HepG2 (cell line): ENCODE measurements around the gene UGT1A3. TPM values are rescaled to one million over a fixed set of nuclear protein-coding genes. Genes with fewer than 3 reads are reported as not detected.

Experiments
- ATAC-seq: fragments of 200-7000 bp; cut with Tn5 transposase; 3 replicates; pipeline ENCODE4 v1.9.1; 2020; ENCODE audit warnings: mild to moderate bottlenecking, moderate library complexity
- BruUV-seq: library from RNA; stranded (reverse); fragments of 400-500 nt; replicated peaks from 2 replicates; lab custom pipeline; 2021; lab: Mats Ljungman, UMichigan
- CTCF ChIA-PET: fragments of 300-600 bp; formaldehyde crosslinking; extraction: SDS; loops from one replicate; lab custom pipeline; 2021; ENCODE audit warnings: low total read pairs, inconsistent platforms, low intra/inter-chr PET ratio; lab: Yijun Ruan, JAX
- POLR2A ChIA-PET: fragments of 350-600 bp; sonication (Branson Sonifier 250); formaldehyde crosslinking; loops from one replicate; lab custom pipeline; 2020; ENCODE audit warnings: antibody characterized with exemption, inconsistent platforms; lab: Yijun Ruan, JAX
- DNase-seq: peaks from one replicate; pipeline ENCODE4 v3.0.0-alpha.2; 2015; ENCODE audit warnings: low spot score
- FAIRE-seq: peaks from 3 replicates; lab custom pipeline; 2011; peaks lifted over from hg19 to GRCh38; lab: Jason Lieb, UNC
- H2AFZ ChIP-seq: one replicate; pipeline ENCODE4 v1.6.1; 2011; ENCODE audit warnings: low read length, inconsistent platforms
- H3K27ac ChIP-seq: fragments of 300-600 bp; 3 replicates; pipeline ENCODE4 v1.8.0; 2011; ENCODE audit warnings: mixed run types, mild to moderate bottlenecking, mixed read lengths, low read length, inconsistent platforms; ENCODE audit not compliant: insufficient read depth; ENCODE audit errors: extremely low read length
- H3K27me3 ChIP-seq, 2 experiments: fragments of 200-600 bp in 1 of 2; 2 replicates in 1 of 2; 3 replicates in 1 of 2; pipeline versions ENCODE4 v1.6.0 to v1.8.0; 2011; ENCODE audit warnings: low read length in 2 of 2, mild to moderate bottlenecking in 2 of 2, moderate library complexity in 2 of 2, inconsistent platforms in 1 of 2; ENCODE audit not compliant: insufficient read depth in 2 of 2, control insufficient read depth in 1 of 2
- H3K36me3 ChIP-seq, 2 experiments: fragments of 200-600 bp in 1 of 2; replicated peaks in 1 of 2; 2 replicates in 1 of 2; 3 replicates in 1 of 2; pipeline versions ENCODE4 v1.5.1 to v1.8.0; 2011; ENCODE audit warnings: low read length in 2 of 2, inconsistent platforms in 1 of 2; ENCODE audit not compliant: insufficient read depth in 2 of 2, control insufficient read depth in 1 of 2
- H3K4me1 ChIP-seq: 2 replicates; pipeline ENCODE4 v1.5.1; 2012; ENCODE audit warnings: low read length, inconsistent platforms; ENCODE audit not compliant: insufficient read depth
- H3K4me2 ChIP-seq: 2 replicates; pipeline ENCODE4 v1.6.0; 2011; ENCODE audit warnings: low read depth, low read length, inconsistent platforms
- H3K4me3 ChIP-seq, 3 experiments: fragments of 200-600 bp in 1 of 3; sonication (generic), shearing (Covaris generic) in 1 of 3; replicated peaks in 1 of 3; 2 replicates each; pipeline ENCODE4 v1.5.1; 2011 to 2016; ENCODE audit warnings: low read length in 3 of 3, inconsistent platforms in 2 of 3, low read depth in 2 of 3, mild to moderate bottlenecking in 2 of 3, control low read depth in 1 of 3, mixed read lengths in 1 of 3; ENCODE audit not compliant: insufficient read depth in 1 of 3
- H3K79me2 ChIP-seq: one replicate; pipeline ENCODE4 v1.6.1; 2011; ENCODE audit warnings: low read length, inconsistent platforms; ENCODE audit not compliant: insufficient read depth
- H3K9ac ChIP-seq: 2 replicates; pipeline ENCODE4 v1.6.0; 2011; ENCODE audit warnings: mild to moderate bottlenecking, low read depth, low read length, inconsistent platforms; ENCODE audit not compliant: insufficient read depth
- H3K9me3 ChIP-seq: 2 replicates; pipeline ENCODE4 v1.5.1; 2012; ENCODE audit warnings: mild to moderate bottlenecking, low read length
- H4K20me1 ChIP-seq: 2 replicates; pipeline ENCODE4 v1.6.0; 2011; ENCODE audit warnings: inconsistent platforms, mild to moderate bottlenecking, low read length, moderate library complexity; ENCODE audit not compliant: insufficient read depth
- MAFK ChIP-seq, 2 experiments: IDR thresholded peaks in 1 of 2; conservative IDR thresholded peaks in 1 of 2; 2 replicates each; pipeline ENCODE4 v1.6.1; 2011; ENCODE audit warnings: improper control_type of control experiment in 2 of 2, low read length in 2 of 2
- SNAI1 ChIP-seq: sonication (generic); formaldehyde crosslinking; IDR thresholded peaks from 2 replicates; pipeline ENCODE4 v1.5.0; 2020; ENCODE audit warnings: mild to moderate bottlenecking, missing genetic modification reagents, borderline replicate concordance
- ZNF280D ChIP-seq: sonication (generic); formaldehyde crosslinking; IDR thresholded peaks from 2 replicates; pipeline ENCODE4 v1.5.1; 2020; ENCODE audit warnings: mild to moderate bottlenecking, missing genetic modification reagents
- ZNF710 ChIP-seq: sonication (generic); formaldehyde crosslinking; IDR thresholded peaks from 2 replicates; pipeline ENCODE4 v1.5.0; 2020; ENCODE audit warnings: mild to moderate bottlenecking, missing genetic modification reagents, borderline replicate concordance
- WGBS: methylation state at CpG from one replicate; pipeline ENCODE4 v1.1.6; 2017; ENCODE audit warnings: low lambda C conversion rate; 5-methylcytosine and 5-hydroxymethylcytosine counted together
- in situ Hi-C: cut with HindIII; loops from 2 replicates; pipeline ENCODE4 v1.10.0; 2017; ENCODE audit warnings: low pct_unique_long_range_greater_than_20kb; ENCODE audit not compliant: extremely low pct_ligation_motif_present
- intact Hi-C: fragments of 100-400 bp; cut with micrococcal nuclease; formaldehyde crosslinking; loops from one replicate; pipeline ENCODE4 v1.10.0; 2022; ENCODE audit not compliant: unreplicated experiment
- polyA plus RNA-seq, 8 experiments: library from polyadenylated mRNA; depleted of rRNA in 3 of 8; stranded (reverse) in 7 of 8; unstranded in 1 of 8; fragments of >200 nt; fragmentation: Illumina TruSeq in 4 of 8; extraction: Trizol in 4 of 8; gene quantifications; 2 replicates each; pipeline versions ENCODE4 v1.2.1 to v1.2.3, GENCODE V29; 2011 to 2016; ENCODE audit warnings: low read depth in 4 of 8, missing spikeins in 1 of 8, mixed read lengths in 1 of 8; ENCODE audit not compliant: insufficient read depth in 1 of 8
- total RNA-seq, 5 experiments: library from RNA; depleted of rRNA; stranded (reverse); fragments of >200 nt; fragmentation: Illumina TruSeq; extraction: Trizol; gene quantifications; 2 replicates each; pipeline ENCODE4 v1.2.3, GENCODE V29; 2016; ENCODE audit warnings: low read depth in 1 of 5

UGT1A3 gene
- total and polyA plus RNA-seq, 2 of the 13 experiments (the other 11 are each of a cell fraction or from before 2014, with no cell fraction given): not detected

GRCh38 chr2:233766416-233766815 is 37.6 kb downstream of the UGT1A3 start:
- FAIRE-seq: no peak
- H3K27ac ChIP-seq: no peak overlapping the region
- no peaks in the 10 kb centered on the region for H3K9me3 ChIP-seq

More at GRCh38 chr2:233766416-233766815, 37.6 kb downstream of the UGT1A3 start:
- Histone ChIP-seq H2AFZ (no peak overlapping the region), H3K9ac (no peak overlapping the region), H3K27me3 (peaks cover 4 to 47% of the 10 kb centered on the region in 2 experiments; a peak in 3 of 5 replicates), H3K79me2 (no peaks in the 10 kb centered on the region), H3K36me3 (no peaks in the 10 kb centered on the region), H3K4me3 (no peak overlapping the region), H3K4me1 (no peaks in the 10 kb centered on the region), H4K20me1 (no peaks in the 10 kb centered on the region), H3K4me2 (no peak overlapping the region)
- DNase-seq (no peak), ATAC-seq (no peak)
- no TSS peak for BruUV-seq
- TF ChIP-seq MAFK (conservative IDR thresholded peaks at IDR 0.05 in 1 of 2, IDR thresholded peaks at IDR 0.05 in 1 of 2; ENCODE audit: low read length in 2 of 2): no peak
- no peak for TF ChIP-seq ZNF710
- no peak for TF ChIP-seq ZNF280D (CRISPR knock-in tag)
- TF ChIP-seq SNAI1: no peak
- ChIA-PET POLR2A (no interaction called here), CTCF (no interaction called here)
- intact Hi-C loops (no loop called here), in situ Hi-C loops (no loop called here)
- WGBS: 68% methylated on average over 4 of the region's 4 CpGs
